Heart left ventricle (tissue), 13 donors: ENCODE measurements around the gene NDST1.

ENCODE experiments used
- CTCF ChIP-seq, 12 donors: fragments of 200-600 bp; sonication (generic) in 4 of 12; IDR thresholded peaks; one replicate each; pipeline versions ENCODE4 v1.5.0 to v1.8.0; 2018 to 2022; ENCODE audit warnings: antibody characterized with exemption in 12 of 12, mild to moderate bottlenecking in 5 of 12
- POLR2A ChIP-seq, 2 donors: fragments of 450-650 bp; IDR thresholded peaks; one replicate each; pipeline ENCODE4 v1.6.1; 2017; ENCODE audit warnings: antibody characterized with exemption in 2 of 2, mild to moderate bottlenecking in 2 of 2, moderate library complexity in 2 of 2
- donor health status: ischemic (EF 13 %, LVEDD 7.1; RV severe dilation, severe dysfunction).
- donor health status: DM: no; HTN: yes; CAD: no.
- donor health status: DM: no; HTN: no; CAD: no.
- donor health status: ischemic (EF 25% LVEDD 6.9; RV normal size, moderate dysfunction).
- donor health status: ischemic (EF 25% LVEDD 5.7; RV mildly dilated, moderate dysfunction).
- donor health status: ischemic (EF 35%, LVEDD 5.7; RV mildly dilated, moderate dysfunction).
- donor health status: nonischemic (EF 11% LVEDD 7.7; RV severe dilation, severe dysfunction).
- donor health status: DM: yes; HTN: yes; CAD: no.
- donor health status: PGD.
- donor health status: ischemic (EF 29% LVEDD 5.4; RV normal size, mild dysfunction).
- donor health status: nonischemic (EF 23%, LVEDD 6.1; RV moderate dilation, normal function).

- no peak for TF ChIP-seq CTCF (IDR thresholded peaks at IDR 0.05)
- TF ChIP-seq POLR2A (IDR thresholded peaks at IDR 0.05), result no peak
These were observed 39.7 kb upstream of the NDST1 start for GRCh38 chr5:150468206-150468605.
